HG03520 (cell line): ENCODE measurements around the gene PRTG.
"Not testable (repeated sequence)": the region's sequence is repeated elsewhere in the genome, so short reads cannot be mapped to it uniquely, and the experiment has no call there.

Experiments
- ATAC-seq: cut with Tn5 transposase; IDR thresholded peaks from one replicate; pipeline ENCODE4 v1.9.1; 2021; ENCODE audit warnings: mild to moderate bottlenecking, moderate library complexity; ENCODE audit not compliant: unreplicated experiment

The PRTG gene

GRCh38 chr15:55742927-55743728 is at the start of gene PRTG:
Gene PRTG, minus strand, starts transcription at chr15:55743152. Its CDS starts 221 bp downstream, at chr15:55742931.
- ATAC-seq: no peak

GRCh38 chr15:55791551-55792400 is 48.8 kb upstream of the PRTG start:
- ATAC-seq: no peak

GRCh38 chr15:55789066-55789660 is 46.2 kb upstream of the PRTG start:
- ATAC-seq: no peak

- ATAC-seq: no peak
Observed at GRCh38 chr15:55786341-55786740, 43.4 kb upstream of the PRTG start.

GRCh38 chr15:55785593-55785992 is 42.6 kb upstream of the PRTG start:
- ATAC-seq: not testable (repeated sequence)

- no peak for ATAC-seq
Observed at GRCh38 chr15:55784286-55784685, 41.3 kb upstream of the PRTG start.

GRCh38 chr15:55782901-55783300 is 39.9 kb upstream of the PRTG start:
- no peak for ATAC-seq

GRCh38 chr15:55780292-55780691 is 37.3 kb upstream of the PRTG start:
- no peak for ATAC-seq

GRCh38 chr15:55778932-55779331 is 36.0 kb upstream of the PRTG start:
- no peak for ATAC-seq

GRCh38 chr15:55775316-55775715 is 32.4 kb upstream of the PRTG start:
- no peak for ATAC-seq

- ATAC-seq: no peak
Observed at GRCh38 chr15:55774113-55774970, 31.4 kb upstream of the PRTG start.

- no peak for ATAC-seq
Observed at GRCh38 chr15:55770806-55771205, 27.9 kb upstream of the PRTG start.

GRCh38 chr15:55770261-55770660 is 27.3 kb upstream of the PRTG start:
- no peak for ATAC-seq

GRCh38 chr15:55768670-55769185 is 25.8 kb upstream of the PRTG start:
- no peak for ATAC-seq

- ATAC-seq: no peak
Observed at GRCh38 chr15:55766676-55767075, 23.7 kb upstream of the PRTG start.

- no peak for ATAC-seq
Observed at GRCh38 chr15:55764398-55764797, 21.4 kb upstream of the PRTG start.

GRCh38 chr15:55758580-55758986 is 15.6 kb upstream of the PRTG start:
- no peak for ATAC-seq

GRCh38 chr15:55753433-55753832 is 10.5 kb upstream of the PRTG start:
- not testable (repeated sequence) for ATAC-seq

- ATAC-seq: no peak
Observed at GRCh38 chr15:55750706-55751105, 7.8 kb upstream of the PRTG start.
